Renal pelvis (tissue), 12 donors: ENCODE data around the gene SHCBP1L. TPM values are rescaled to one million over a fixed set of nuclear protein-coding genes. Genes with fewer than 3 reads are reported as not detected.

Experiments used
- DNase-seq: peaks from one replicate; pipeline ENCODE4 v3.0.0-alpha.2; 2013
- long read RNA-seq, 16 experiments: transcript quantifications; one replicate each; lab custom pipeline, GENCODE V29; 2026
- polyA plus RNA-seq, 3 donors: library from polyadenylated mRNA; unstranded; fragments of 120-200 nt; gene quantifications; one replicate each; pipeline ENCODE4 v1.2.1, GENCODE V29; 2013; ENCODE audit not compliant: insufficient read length in 3 of 3

Gene SHCBP1L
- polyA plus RNA-seq, result under 1 TPM; 0.31 to 0.43 (median 0.31) TPM
- long read RNA-seq, donor 1, result 0 reads
- long read RNA-seq, donor 2, partial matches to known transcripts, result 93 of 93 reads
- long read RNA-seq, donor 2, other reads (novel, unspliced or antisense), result 0 of 93 reads
- long read RNA-seq, donor 3, result 0 reads
- long read RNA-seq, donor 4, result 0 reads
- long read RNA-seq, donor 5, result 0 reads
- long read RNA-seq, donor 6, result 0 reads
- long read RNA-seq, donor 7, result 0 reads
- long read RNA-seq, donor 8, partial matches to known transcripts, result 30 of 30 reads
- long read RNA-seq, donor 8, other reads (novel, unspliced or antisense), result 0 of 30 reads
- long read RNA-seq, donor 9, result 0 reads
- long read RNA-seq, donor 10, result 0 reads
- long read RNA-seq, donor 11, partial matches to known transcripts, result 329 of 337 reads
- long read RNA-seq, donor 11, other reads (novel, unspliced or antisense), result 8 of 337 reads
- long read RNA-seq, donor 12, partial matches to known transcripts, result 113 of 136 reads
- long read RNA-seq, donor 12, other reads (novel, unspliced or antisense), result 23 of 136 reads
- long read RNA-seq, donor 13, result 0 reads
- long read RNA-seq, donor 14, result 0 reads
- long read RNA-seq, donor 15, result 0 reads
- long read RNA-seq, donor 16, partial matches to known transcripts, result 33 of 39 reads
- long read RNA-seq, donor 16, other reads (novel, unspliced or antisense), result 6 of 39 reads

DNA sequence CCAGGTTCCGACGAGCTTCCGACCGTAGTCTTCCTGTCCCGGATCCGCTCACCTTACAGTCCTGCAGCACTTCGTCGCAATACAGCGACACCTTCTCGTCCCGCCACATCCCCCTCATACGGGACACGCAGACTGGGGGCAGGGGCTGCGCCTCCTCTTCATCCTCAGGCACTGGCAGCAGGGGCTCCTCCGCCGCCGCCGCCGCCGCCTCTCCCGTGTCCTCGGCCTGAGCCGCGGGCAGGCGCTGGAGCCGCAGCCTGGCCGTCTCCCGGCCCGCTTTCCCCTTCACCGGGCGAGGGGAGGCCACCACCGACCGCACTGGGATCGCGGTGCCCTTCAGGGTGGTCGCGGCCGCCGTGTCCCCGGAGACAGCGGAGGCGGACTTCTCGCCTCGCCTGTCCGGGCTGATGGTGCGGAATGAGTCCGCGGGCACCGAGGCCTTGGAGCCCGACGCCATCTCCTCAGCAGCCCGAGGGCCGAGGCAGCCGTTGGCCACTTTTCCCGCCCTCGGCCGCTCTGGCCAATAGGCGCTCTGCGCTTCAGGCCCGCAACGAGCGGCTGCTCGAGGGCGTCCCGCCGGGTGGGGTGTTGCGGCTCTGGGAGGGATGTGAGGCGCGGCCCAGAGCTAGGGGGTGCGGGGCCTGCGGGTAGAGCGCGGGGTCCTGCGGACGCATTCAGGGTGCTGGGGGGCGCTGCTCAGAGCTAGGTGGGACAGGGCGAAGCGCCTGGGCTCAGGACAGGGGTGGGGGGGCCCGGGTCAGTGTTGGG, at the start of gene SHCBP1L:
SHCBP1L (minus strand) TSS at position 490 of the 768 bp plus-strand sequence; CDS start at position 457, 33 bp downstream.
- no peak for DNase-seq

DNA sequence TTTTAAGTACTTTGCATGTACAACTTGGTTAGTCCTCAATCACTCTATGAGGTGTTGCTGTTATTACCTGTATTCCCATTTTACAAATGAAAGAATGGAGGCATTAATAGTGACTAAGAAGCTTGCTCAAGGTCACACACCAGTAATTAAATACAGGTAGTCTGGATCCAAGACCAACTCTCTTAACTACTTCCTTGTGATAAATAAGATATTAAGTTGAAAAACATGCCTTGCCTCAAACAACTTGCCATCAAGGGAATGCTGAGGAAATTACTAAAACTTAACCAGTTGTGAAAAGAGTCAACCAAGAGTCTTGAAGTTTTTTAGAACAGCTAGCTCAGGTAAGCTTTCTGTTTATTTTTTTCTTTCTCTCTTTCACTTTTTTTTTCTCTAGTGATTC, 49.3 kb upstream of the SHCBP1L start:
- no peak for DNase-seq

DNA sequence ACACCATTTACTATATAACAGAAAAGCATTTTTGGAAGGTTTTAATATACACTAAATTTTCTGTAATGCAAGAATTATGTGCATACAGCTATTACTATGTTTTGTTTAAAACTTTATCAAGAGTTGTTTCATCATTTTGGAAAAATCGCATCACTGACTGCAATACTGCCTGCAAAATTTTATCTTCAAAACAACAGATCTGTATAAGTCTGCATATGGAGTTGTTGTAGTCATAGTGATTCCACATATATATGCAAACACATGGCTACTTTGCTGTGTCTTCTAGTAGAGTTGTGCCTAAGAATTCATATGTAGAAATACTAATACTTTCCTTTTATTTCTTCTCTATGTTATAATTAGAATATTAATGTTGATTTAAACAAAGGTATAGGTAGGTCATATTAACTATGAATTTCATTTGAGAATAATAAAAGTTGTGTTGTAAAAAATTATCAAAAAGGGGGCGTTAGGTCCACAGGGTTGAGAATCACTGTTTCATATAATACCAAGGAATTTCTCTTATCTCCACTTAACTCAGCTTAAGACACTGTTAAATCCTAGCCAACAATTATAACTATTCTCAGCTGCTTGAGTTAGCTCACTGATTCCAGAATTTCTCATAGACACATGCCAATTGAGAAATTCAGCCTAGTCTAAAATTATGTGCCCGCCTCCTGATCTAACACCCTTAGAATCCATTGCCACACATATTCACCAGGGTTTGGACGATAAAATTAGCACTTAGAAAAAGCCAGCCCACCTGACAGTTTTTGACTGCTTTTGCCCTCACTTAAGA, 47.4 kb upstream of the SHCBP1L start:
- DNase-seq, result no peak

DNA sequence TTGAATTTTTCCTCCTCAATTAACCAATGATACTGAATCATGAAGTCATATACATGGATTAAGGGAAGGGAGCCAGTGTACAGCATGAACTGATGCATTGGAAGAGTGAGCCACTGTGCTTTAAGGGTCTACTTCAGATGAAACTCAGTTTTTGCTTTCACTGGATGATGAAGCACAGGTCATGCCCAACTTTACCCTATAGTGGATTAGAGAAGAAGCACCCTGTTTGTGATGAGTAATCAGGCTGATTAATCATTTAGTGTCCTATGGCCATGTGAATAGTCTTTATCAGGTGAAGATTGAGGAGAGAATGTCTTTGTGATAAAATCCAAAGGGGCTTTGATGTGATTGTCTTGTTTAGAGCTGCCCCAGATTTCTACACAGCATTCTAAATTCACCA, 45.5 kb upstream of the SHCBP1L start:
- DNase-seq, result no peak

DNA sequence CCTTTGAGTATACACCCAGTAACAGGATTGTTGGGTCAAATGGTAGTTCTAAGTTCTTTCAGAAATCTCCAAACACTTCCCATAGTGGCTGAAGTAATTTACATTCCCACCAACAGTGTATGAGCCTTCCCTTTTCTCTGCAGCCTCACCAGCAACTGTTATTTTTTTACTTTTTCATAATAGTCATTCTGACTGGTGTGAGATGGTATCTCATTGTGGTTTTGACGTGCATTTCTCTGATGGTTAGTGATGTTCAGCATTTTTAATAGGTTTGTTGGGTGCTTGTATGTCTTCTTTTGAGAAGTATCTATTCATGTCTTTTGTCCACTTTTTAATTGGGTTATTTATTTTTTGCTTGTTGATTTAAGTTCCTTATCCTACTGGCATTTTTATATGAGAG, 43.9 kb upstream of the SHCBP1L start:
- DNase-seq, result no peak

DNA sequence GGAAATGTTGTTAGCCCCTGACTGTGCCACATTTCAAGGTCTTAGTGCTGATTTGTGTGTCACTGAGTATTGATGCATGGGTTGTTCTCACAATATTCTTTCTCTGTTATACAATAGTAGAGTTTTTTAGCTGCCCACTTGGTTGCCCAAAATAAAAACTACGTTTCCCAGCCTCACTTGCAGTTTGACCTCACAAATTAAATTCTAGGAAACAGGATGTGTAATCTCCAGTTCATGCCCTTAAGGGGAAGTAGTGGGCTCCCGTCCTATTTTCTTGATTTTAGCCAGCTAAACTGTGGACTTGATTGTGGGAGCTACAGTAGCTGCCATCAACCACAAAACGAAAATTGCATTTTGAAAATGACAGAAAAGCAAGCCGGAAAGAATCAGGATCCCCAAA, 42.9 kb upstream of the SHCBP1L start:
- no peak for DNase-seq

DNA sequence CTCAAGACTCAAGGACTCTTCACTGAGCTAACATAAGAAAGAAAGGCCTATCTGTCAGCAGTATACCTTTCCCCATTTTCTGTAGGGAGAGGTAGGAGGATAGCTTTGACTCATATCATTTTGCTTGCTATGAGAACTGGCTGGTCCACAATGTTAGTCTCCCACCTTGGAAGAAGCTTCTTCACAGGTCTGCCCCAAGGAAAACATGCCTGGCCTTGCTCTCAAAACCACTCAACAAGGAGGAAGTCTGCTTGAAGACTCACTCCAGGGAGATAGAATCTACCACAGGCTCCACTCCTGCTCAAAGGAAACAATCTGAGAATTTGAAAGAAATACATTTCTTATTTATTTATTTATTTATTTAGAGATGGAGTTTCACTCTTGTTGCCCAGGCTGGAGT, 40.8 kb upstream of the SHCBP1L start:
- DNase-seq, result no peak

DNA sequence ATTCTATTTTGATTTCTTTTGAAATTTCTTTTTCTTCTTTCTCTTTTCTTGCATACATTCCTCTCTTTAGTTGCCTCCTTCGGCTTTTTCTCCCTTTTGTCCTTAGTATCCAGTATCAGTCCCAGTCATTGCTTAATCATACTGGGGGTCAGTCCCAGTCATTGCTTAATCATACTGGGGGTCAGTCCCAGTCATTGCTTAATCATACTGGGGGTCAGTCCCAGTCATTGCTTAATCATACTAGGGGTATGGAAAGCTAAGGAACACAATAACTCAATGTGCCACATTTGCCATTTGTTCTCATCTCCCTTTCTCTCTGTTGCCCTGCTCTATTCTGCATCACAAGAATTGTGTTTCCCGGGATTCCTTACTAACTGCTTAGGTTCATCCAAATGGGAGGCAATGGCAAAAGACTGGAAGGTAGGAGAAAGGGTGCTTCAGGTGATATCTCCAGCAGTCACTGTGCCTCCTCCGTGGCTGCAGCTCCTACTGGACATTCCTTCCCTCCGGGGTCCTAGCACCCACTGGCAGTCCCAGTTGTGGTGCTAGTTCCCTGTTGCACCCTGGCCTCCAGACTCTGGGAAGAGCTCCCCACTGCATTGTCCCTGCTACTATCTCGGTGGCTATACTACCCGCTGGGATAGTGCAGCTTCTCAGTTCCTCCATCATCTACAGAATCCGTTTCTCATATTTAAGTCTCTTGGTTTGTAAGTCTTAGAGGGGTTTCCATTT, 37.6 kb upstream of the SHCBP1L start:
- DNase-seq, result no peak

DNA sequence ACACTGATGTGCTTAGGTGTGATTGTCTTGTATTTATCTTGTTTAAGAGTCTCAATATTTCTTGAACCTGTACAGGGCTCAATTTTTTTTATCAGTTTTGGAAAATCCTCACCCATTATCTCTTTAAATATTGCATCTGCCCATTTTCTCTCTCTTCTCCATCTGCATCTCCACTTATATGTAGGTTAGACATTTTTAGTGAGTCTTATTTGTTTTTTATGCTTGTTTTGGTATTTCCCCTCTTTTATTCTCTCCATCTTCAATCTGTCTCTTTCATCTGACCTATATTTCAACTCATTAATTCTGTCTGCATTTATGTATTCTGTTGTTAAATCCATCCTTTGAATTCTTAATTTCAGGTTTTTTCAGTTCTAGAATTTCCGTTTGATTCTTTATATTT, 32.9 kb upstream of the SHCBP1L start:
- DNase-seq, result no peak

DNA sequence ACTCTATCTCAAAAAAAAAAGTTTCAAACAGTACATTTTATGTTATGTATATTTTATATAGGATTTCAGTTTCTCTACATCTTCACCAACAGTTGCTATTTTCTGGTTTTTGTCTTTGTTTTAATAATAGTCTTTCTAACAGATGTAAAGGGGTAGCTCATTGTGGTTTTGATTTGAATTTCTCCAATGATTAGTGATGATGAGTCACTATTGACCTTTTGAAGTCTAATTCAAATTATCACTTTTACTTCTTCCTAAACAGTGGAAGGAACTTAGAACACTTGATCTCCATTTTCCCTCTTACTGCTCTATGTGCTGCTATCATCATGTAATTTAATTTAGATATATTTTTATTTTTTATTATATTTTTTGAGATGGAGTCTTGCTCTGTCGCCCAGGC, 31.7 kb upstream of the SHCBP1L start:
- no peak for DNase-seq

DNA sequence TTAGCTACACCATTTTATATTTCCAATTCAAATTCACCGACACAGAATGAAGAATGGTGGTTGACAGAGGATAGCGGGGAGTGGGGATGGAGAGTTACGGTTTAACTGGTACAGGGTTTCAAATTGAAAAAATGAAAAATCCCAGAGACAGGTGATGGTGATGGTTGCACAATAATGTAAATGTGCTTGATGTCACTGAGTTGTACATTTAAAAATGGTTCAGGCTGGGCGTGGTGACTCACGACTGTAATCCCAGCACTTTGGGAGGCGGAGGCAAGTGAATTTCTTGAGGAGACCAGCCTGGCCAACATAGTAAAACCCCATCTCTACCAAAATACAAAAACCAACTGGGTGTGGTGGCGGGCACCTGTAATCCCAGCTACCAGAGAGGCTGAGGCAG, 31.2 kb upstream of the SHCBP1L start:
- DNase-seq, result no peak

DNA sequence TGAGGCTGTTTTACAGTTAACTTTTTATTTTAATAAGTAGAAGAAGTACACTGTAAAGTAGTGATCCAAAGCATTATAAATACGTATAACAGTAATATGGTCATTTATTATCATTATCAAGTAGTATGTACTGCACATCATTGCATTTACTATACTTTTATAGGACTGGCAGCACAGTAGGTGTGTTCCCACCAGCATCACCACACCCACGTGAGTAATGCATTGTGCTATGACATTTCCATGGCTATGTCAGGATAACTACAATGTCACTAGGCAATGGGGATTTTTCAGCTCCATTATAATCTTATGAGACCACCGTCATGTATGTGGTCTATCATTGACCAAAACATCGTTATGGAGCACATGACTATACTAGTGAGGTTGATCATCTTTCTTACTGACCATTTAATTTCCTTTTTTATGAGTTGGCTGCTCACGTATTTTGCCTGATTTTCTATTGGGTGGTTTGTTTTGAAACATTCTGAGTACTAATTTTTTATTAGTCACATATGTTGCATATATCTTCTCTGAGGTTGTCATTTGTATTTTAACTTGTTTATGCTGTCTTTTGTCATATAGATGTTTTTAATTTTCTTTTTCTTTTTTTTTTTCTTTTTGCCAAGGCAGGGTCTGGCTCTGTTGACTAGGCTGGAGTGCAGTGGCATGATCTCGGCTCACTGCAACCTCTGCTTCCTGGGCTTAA, 25.3 kb upstream of the SHCBP1L start:
- DNase-seq, result no peak

DNA sequence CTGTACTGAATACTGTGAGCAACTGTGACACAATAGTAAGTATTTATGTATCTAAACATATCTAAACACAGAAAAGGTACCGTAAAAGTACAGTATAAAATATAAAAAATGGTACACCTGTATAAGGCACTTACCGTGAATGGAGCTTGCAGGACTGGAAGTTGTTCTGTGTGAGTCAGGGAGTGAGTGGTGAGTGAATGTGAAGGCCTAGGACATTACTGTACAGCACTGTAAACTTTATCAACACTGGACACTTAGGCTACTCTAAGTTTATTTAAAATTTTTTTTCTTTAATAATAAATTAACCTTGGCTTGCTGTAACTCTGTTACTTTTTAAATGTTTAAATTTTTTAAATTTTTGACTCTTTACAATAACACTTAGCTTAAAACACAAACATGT, 24.5 kb upstream of the SHCBP1L start:
- no peak for DNase-seq

DNA sequence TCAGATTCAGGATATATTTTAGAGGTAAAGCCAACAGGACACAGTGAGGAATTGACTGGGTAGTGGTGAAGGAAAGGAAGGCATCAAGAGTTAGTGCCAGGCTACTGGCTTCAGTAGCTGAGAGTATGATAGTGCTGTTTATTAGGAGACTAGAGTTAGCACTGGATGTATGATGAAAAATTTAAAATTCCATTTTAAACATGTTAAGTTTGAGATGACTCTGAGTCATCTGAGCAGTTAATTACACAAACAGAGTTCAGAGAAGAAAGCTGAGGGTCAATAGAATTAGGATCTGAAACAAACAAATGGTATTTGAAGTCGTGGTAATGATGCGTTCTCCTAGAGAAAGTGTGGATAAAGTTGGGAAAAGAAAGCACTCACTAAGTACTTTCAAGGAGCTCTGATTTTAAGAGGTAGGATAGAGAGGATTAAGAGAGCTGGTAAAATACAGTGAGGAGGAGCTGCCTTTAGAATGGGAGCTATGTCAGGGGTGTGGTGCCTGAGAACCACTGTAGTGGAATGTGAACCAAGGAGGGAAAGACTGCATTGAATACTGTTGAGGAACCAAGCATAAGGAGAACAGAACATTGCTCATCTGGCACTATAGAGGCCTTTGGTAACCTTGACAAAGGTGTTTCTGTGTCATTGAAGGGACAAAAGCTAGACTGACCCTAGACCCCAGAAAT, 21.7 kb upstream of the SHCBP1L start:
- DNase-seq, result no peak

DNA sequence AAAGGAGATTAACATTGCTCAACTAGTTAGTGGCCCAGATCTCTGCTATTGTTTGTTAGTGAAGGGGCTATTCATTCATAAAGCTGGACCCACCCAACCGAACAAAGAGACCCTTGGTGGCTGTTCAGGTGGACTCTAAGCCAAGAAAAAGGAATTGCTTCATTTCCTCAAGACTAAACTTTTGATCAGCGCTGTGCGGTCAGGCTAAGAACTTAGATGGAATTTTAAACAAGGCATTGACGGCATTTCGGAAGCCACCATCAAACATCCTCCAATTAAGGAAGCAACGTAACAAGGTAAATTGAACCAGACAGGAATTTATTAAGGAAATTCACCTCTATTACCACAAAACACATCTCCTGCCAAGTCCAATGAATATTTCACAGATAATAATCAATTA, 19.9 kb upstream of the SHCBP1L start:
- DNase-seq, result peak; percentile 35

DNA sequence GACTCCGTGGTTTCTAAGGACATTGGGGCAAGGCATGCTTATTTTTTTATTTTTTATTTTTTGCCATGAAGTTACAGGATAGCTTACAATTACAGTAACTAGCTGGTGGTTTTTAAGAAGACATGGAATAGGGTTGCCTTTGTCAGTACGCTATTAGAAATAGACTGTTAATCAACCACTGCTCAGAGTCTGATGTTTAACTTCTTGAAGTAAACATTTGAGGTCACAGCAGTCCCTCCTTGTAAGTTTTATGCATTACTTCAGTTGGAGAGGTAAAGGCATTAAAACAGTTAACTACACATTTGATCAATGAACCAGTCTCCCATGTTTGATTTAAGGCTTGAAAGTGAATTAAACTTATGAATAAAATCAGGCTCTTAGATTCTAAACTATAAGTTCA, 19.3 kb upstream of the SHCBP1L start:
- DNase-seq, result no peak

DNA sequence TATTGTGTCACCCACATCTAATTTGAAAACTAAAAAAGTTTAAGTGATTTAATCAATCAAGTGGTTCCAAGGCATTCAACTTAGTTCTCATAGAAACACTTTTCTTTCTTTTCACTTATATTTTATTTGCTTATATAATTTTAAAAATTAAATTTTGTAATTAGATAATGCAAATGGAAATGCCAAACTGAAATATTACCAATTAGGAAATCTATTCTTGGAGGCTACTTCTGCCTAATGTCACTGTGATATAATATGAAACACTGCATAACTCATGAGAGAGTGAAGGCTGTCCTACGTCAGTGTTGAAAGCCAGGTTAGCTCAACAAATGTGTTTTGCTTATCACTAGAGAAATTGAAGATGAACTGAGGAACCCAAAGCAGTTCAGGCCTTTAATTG, 18.3 kb upstream of the SHCBP1L start:
- no peak for DNase-seq

DNA sequence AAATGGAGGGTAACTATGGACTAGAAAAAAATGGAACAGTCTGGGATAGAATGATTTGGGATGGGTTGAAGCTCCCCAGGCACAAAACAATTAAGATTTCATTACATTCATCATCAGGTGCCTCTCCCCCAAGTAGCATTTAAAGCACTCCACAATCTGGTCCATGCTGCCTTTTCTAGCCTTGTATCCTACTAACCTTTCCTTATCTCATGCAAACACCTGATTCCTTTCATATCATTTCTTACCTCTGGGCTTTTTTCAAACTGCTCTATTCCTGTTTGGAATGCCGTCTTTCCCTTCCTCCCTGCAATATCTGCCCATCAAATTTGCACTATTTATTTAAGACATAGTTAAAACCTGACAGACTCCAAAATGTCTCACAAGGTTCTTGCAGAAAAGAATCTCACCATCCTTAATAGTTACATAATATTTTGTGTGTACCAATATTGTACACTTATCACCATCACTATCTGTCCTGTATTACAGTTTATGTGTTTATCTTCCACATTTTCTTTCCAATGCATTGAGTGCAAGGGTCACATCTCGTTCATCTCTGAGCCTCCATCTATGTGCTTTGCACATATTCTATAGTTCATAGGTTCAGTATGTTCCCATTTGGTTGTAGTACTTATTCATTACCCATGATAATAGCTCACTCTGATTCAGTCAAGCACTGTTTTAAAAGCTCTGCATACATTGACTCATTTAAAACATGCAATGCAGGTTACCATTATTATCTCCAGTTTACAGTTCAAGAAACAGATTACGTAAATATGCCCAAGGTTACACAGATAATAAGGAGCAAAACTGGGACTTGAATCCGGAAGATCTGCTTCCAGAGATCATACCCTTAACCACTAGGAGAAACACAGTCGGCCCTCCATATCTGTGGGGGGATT, 16.1 kb upstream of the SHCBP1L start:
- no peak for DNase-seq
